ENCODE data around the gene OR52N1.

Gene OR52N1

GRCh38 chr11:5791165-5791564 lies at the start of gene OR52N1:
TSS of gene OR52N1 (minus strand) at chr11:5791265. CDS start at chr11:5788816, 2,449 bp downstream.
- DNase-seq = no peak

- no peak for DNase-seq
These were observed 46.6 kb upstream of the OR52N1 start for GRCh38 chr11:5837695-5838094.

- DNase-seq = no peak
These were observed 42.4 kb upstream of the OR52N1 start for GRCh38 chr11:5833446-5833845.

GRCh38 chr11:5831196-5831829 lies 40.2 kb upstream of the OR52N1 start:
- no peak for DNase-seq

- no peak for DNase-seq
These were observed 27.3 kb upstream of the OR52N1 start for GRCh38 chr11:5818245-5818886.

- no peak for DNase-seq
These were observed 24.5 kb upstream of the OR52N1 start for GRCh38 chr11:5815534-5815933.

- DNase-seq = no peak
These were observed 19.1 kb upstream of the OR52N1 start for GRCh38 chr11:5809905-5810795.

GRCh38 chr11:5809122-5809519 lies 18.1 kb upstream of the OR52N1 start:
- no peak for DNase-seq

GRCh38 chr11:5808500-5809121 lies 17.5 kb upstream of the OR52N1 start, which contains the start of gene OR52N2:
TSS of gene OR52N2 (plus strand) at chr11:5808924. CDS start at chr11:5820336, 11,412 bp downstream.
- DNase-seq = no peak

GRCh38 chr11:5807580-5807979 lies 16.5 kb upstream of the OR52N1 start:
- no peak for DNase-seq

- no peak for DNase-seq
These were observed 12.9 kb upstream of the OR52N1 start for GRCh38 chr11:5803982-5804381.

- DNase-seq = no peak
These were observed 5.5 kb upstream of the OR52N1 start for GRCh38 chr11:5796541-5796940.

GRCh38 chr11:5783255-5783654 lies 7.8 kb downstream of the OR52N1 start, which contains the start of gene OR52N5:
TSS of gene OR52N5 (minus strand) at chr11:5783355. CDS start at chr11:5778634, 4,721 bp downstream.
- no peak for DNase-seq

- no peak for DNase-seq
These were observed 24.0 kb downstream of the OR52N1 start for GRCh38 chr11:5767056-5767455.

GRCh38 chr11:5753943-5754342 lies 37.1 kb downstream of the OR52N1 start, which contains the start of gene OR52N4:
TSS of gene OR52N4 (plus strand) at chr11:5754243. CDS start at chr11:5754741, 498 bp downstream.
- no peak for DNase-seq

GRCh38 chr11:5749836-5750235 lies 41.2 kb downstream of the OR52N1 start:
- no peak for DNase-seq

- DNase-seq = no peak
These were observed 44.5 kb downstream of the OR52N1 start for GRCh38 chr11:5746614-5747013.

- DNase-seq = no peak
These were observed 52.6 kb downstream of the OR52N1 start for GRCh38 chr11:5738431-5738830.

- no peak for DNase-seq
These were observed 53.2 kb downstream of the OR52N1 start for GRCh38 chr11:5737670-5738392.

- DNase-seq = no peak
These were observed 54.0 kb downstream of the OR52N1 start for GRCh38 chr11:5737091-5737490.
